Right lobe of liver (tissue), 4 donors: ENCODE data around the gene TMEM17.

ENCODE experiments used
- CTCF ChIP-seq, 4 donors: fragments of 200-600 bp in 3 of 4; fragments of 450-650 bp in 1 of 4; IDR thresholded peaks; one replicate each; pipeline versions ENCODE4 v1.5.1 to v1.8.0; 2016 to 2022; ENCODE audit warnings: antibody characterized with exemption in 4 of 4, mild to moderate bottlenecking in 2 of 4
- POLR2A ChIP-seq: fragments of 450-650 bp; IDR thresholded peaks from one replicate; pipeline ENCODE4 v1.6.1; 2017; ENCODE audit warnings: antibody characterized with exemption, mild to moderate bottlenecking
- donor health status: DM: no; HTN: no; CAD: no.
- donor health status: DM: no; HTN: no; CAD: no.
- donor health status: DM: no; HTN: yes; CAD: no.

GRCh38 chr2:62459672-62460071, 46.3 kb downstream of the TMEM17 start:
- TF ChIP-seq CTCF (IDR thresholded peaks at IDR 0.05): no peak
- no peak for TF ChIP-seq POLR2A
